Measurements from ENCODE around the gene CCDC149.

DNA sequence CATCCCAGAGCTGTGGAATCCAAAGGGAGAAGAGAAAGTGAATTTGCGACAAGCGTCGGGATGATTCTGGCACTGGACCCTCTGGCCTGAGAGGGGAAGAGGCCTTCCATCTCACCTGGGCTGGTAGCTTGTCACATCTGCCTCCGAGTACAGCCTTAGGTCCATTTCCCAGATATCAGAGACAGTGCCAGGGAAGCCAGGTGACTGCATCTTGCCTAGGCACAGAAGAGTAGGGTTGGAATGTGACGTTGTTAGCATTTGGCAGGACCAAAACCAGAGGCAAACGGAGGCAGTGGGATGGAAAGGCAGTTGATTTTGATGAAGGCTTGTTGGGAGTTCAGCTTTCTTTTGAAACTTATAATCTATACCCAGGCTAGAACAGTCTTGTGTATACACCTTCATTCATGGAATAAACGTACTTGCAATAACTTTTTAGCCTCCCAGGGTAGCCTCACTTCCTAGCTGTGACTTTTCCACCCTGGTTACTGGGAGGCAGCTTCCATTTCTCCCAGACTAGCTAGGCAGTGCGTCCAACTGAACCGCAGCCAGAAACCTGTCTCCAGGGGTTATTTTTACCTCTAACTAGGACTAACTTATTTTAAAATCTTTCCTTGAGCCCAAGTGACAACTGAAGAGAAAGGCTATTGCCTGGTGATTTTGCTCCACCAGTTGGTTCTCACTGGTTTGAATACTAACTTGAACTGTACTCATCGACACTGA lies 111.5 kb downstream of the CCDC149 start:
- TF ChIP-seq POLR2A (IDR thresholded peaks at IDR 0.05; ENCODE audit: low read length) (no peak), GATA1 (IDR thresholded peaks at IDR 0.05; ENCODE audit: low read depth, low read length) (no peak)
